ENCODE data around the gene SCG2. TPM values are rescaled to one million over a fixed set of nuclear protein-coding genes. Genes with fewer than 3 reads are reported as not detected.
"Not testable (repeated sequence)": the region's sequence is repeated elsewhere in the genome, so short reads cannot be mapped to it uniquely, and the experiment has no call there.

Gene SCG2
- polyA plus RNA-seq, 1 donor from 2014 or later, result 37.3 TPM

- Histone ChIP-seq H3K9me3 (ENCODE audit: low read length) (no peaks in the 10 kb centered on the region), H3K36me3 (ENCODE audit: insufficient read depth, low read length) (no peaks in the 10 kb centered on the region), H3K79me2 (replicated peaks; ENCODE audit: insufficient read depth, low read length) (no peaks in the 10 kb centered on the region), H3K27ac (ENCODE audit: low read length) (no peak overlapping the region), H3K4me2 (ENCODE audit: low read length) (no peak overlapping the region), H3K9me2 (ENCODE audit: insufficient read depth, low read length) (no peaks in the 10 kb centered on the region), H3K27me3 (ENCODE audit: insufficient read depth, low read depth, low read length) (no peaks in the 10 kb centered on the region), H2AFZ (ENCODE audit: low read depth, low read length) (no peak overlapping the region), H3K4me3 (ENCODE audit: low read length) (no peak overlapping the region), H3F3A (ENCODE audit: insufficient read depth, low read length, poor library complexity, severe bottlenecking) (no peaks in the 10 kb centered on the region), H4K20me1 (ENCODE audit: insufficient read depth) (no peaks in the 10 kb centered on the region), H3K9ac (ENCODE audit: low read length) (no peak overlapping the region)
- TF ChIP-seq POLR2AphosphoS5 (IDR thresholded peaks at IDR 0.05) (no peak), EP300 (conservative IDR thresholded peaks at IDR 0.05; ENCODE audit: poor library complexity, severe bottlenecking) (no peak)
Observed at GRCh38 chr2:223594259-223594658, 7.9 kb downstream of the SCG2 start.

- H3K36me3 ChIP-seq (ENCODE audit: insufficient read depth, low read length); H3K4me3 ChIP-seq (ENCODE audit: low read length); H2AFZ ChIP-seq (ENCODE audit: low read depth, low read length); H3K9ac ChIP-seq (ENCODE audit: low read length); H3K9me2 ChIP-seq (ENCODE audit: insufficient read depth, low read length); H3F3A ChIP-seq (ENCODE audit: insufficient read depth, low read length, poor library complexity, severe bottlenecking); H4K20me1 ChIP-seq (ENCODE audit: insufficient read depth); H3K27ac ChIP-seq (ENCODE audit: low read length); H3K27me3 ChIP-seq (ENCODE audit: insufficient read depth, low read depth, low read length); H3K9me3 ChIP-seq (ENCODE audit: low read length); H3K4me2 ChIP-seq (ENCODE audit: low read length); H3K79me2 ChIP-seq (replicated peaks; ENCODE audit: insufficient read depth, low read length): not testable (repeated sequence)
Observed at GRCh38 chr2:223592689-223593088, 9.5 kb downstream of the SCG2 start.

GRCh38 chr2:223591596-223591995 is 10.6 kb downstream of the SCG2 start:
- Histone ChIP-seq H3K4me2 (ENCODE audit: low read length) (no peak overlapping the region), H3K4me3 (ENCODE audit: low read length) (no peak overlapping the region), H4K20me1 (ENCODE audit: insufficient read depth) (no peaks in the 10 kb centered on the region), H3K9me2 (ENCODE audit: insufficient read depth, low read length) (no peaks in the 10 kb centered on the region), H3K79me2 (replicated peaks; ENCODE audit: insufficient read depth, low read length) (no peaks in the 10 kb centered on the region), H3K27me3 (ENCODE audit: insufficient read depth, low read depth, low read length) (no peaks in the 10 kb centered on the region), H3K36me3 (ENCODE audit: insufficient read depth, low read length) (no peaks in the 10 kb centered on the region), H3K9ac (ENCODE audit: low read length) (no peak overlapping the region), H3F3A (ENCODE audit: insufficient read depth, low read length, poor library complexity, severe bottlenecking) (no peaks in the 10 kb centered on the region), H3K9me3 (ENCODE audit: low read length) (no peaks in the 10 kb centered on the region), H2AFZ (ENCODE audit: low read depth, low read length) (no peak overlapping the region), H3K27ac (ENCODE audit: low read length) (no peak overlapping the region)
- TF ChIP-seq CTCF (IDR thresholded peaks at IDR 0.05; ENCODE audit: poor library complexity, severe bottlenecking), result no peak
- no peak for TF ChIP-seq RAD21 (conservative IDR thresholded peaks at IDR 0.05)
- no peak for TF ChIP-seq POLR2AphosphoS5 (IDR thresholded peaks at IDR 0.05)
- TF ChIP-seq REST (IDR thresholded peaks at IDR 0.05; ENCODE audit: borderline replicate concordance), result no peak
- TF ChIP-seq SMC3 (conservative IDR thresholded peaks at IDR 0.05; ENCODE audit: poor library complexity), result no peak
- no peak for TF ChIP-seq EZH2 (IDR thresholded peaks at IDR 0.05; ENCODE audit: borderline replicate concordance, insufficient read depth, low read length, poor library complexity, severe bottlenecking)
- TF ChIP-seq MXI1 (conservative IDR thresholded peaks at IDR 0.05; ENCODE audit: poor library complexity, severe bottlenecking), result no peak
- no peak for TF ChIP-seq TAF1 (IDR thresholded peaks at IDR 0.05; ENCODE audit: low read depth)
- TF ChIP-seq EP300 (conservative IDR thresholded peaks at IDR 0.05; ENCODE audit: poor library complexity, severe bottlenecking), result no peak
